SU-DHL-6 (cell line): ENCODE data around the gene MYOM1.

ENCODE experiments used
- H2AFZ ChIP-seq: fragments of 200-600 bp; sonication (generic); 2 replicates; pipeline ENCODE4 v1.6.1; 2014; ENCODE audit warnings: low read depth, mild to moderate bottlenecking, moderate library complexity, mixed read lengths, antibody characterized with exemption, low read length; ENCODE audit not compliant: severe bottlenecking
- H3F3A ChIP-seq: fragments of 200-600 bp; shearing (Covaris generic); 2 replicates; pipeline ENCODE4 v1.6.0; 2016; ENCODE audit warnings: antibody characterized with exemption, mild to moderate bottlenecking; ENCODE audit not compliant: insufficient read depth
- H3K27ac ChIP-seq: fragments of 200-600 bp; sonication (generic); 2 replicates; pipeline ENCODE4 v1.5.1; 2016; ENCODE audit warnings: low read depth, mild to moderate bottlenecking, low read length, moderate library complexity, mixed read lengths
- H3K27me3 ChIP-seq: fragments of 200-600 bp; sonication (generic), shearing (Covaris generic); 2 replicates; pipeline ENCODE4 v1.6.0; 2014; ENCODE audit warnings: mild to moderate bottlenecking, low read length
- H3K36me3 ChIP-seq: fragments of 200-600 bp; sonication (generic); 2 replicates; pipeline ENCODE4 v1.6.1; 2014; ENCODE audit warnings: mild to moderate bottlenecking, low read length, mixed read lengths
- H3K4me2 ChIP-seq: fragments of 300-600, 200-600 bp; shearing (Covaris generic), sonication (generic); 2 replicates; pipeline ENCODE4 v1.6.0; 2014; ENCODE audit warnings: low read length, low read depth, mild to moderate bottlenecking; ENCODE audit not compliant: poor library complexity, severe bottlenecking
- H3K4me3 ChIP-seq: fragments of 200-600 bp; sonication (generic); 2 replicates; pipeline ENCODE4 v1.5.1; 2014; ENCODE audit warnings: antibody characterized with exemption, low read length, mild to moderate bottlenecking, mixed read lengths; ENCODE audit not compliant: insufficient read depth, poor library complexity, severe bottlenecking
- H3K79me2 ChIP-seq: fragments of 200-600 bp; sonication (generic); 2 replicates; pipeline ENCODE4 v1.6.1; 2014; ENCODE audit warnings: mild to moderate bottlenecking, low read length, moderate library complexity; ENCODE audit not compliant: insufficient read depth
- H3K9ac ChIP-seq: fragments of 200-600 bp; sonication (generic); 2 replicates; pipeline ENCODE4 v1.7.0; 2014; ENCODE audit warnings: mild to moderate bottlenecking, low read length
- H3K9me2 ChIP-seq: fragments of 200-600 bp; sonication (generic); replicated peaks from 2 replicates; pipeline ENCODE4 v1.6.1; 2014; ENCODE audit warnings: low read length; ENCODE audit not compliant: insufficient read depth
- H3K9me3 ChIP-seq: fragments of 200-600 bp; sonication (generic); 2 replicates; pipeline ENCODE4 v1.6.1; 2014; ENCODE audit warnings: low read length, mixed read lengths; ENCODE audit not compliant: insufficient read depth
- H4K20me1 ChIP-seq: fragments of 200-600 bp; sonication (generic); 2 replicates; pipeline ENCODE4 v1.6.1; 2014; ENCODE audit warnings: low read depth, mild to moderate bottlenecking, antibody characterized with exemption, low read length, moderate library complexity, mixed read lengths
- EZH2phosphoT487 ChIP-seq: fragments of 200-600 bp; sonication (generic), shearing (Covaris generic); conservative IDR thresholded peaks from 2 replicates; pipeline ENCODE4 v1.6.1; 2018; ENCODE audit warnings: mild to moderate bottlenecking, antibody characterized with exemption, low read length, moderate library complexity, mixed read lengths
- TF ChIP-seq, protein P1 (sequence below): fragments of 200-600 bp; sonication (generic); IDR thresholded peaks from one replicate; pipeline ENCODE4 v1.5.1; 2017; ENCODE audit warnings: antibody characterized with exemption, mild to moderate bottlenecking, low read length, moderate library complexity; ENCODE audit not compliant: insufficient read depth, poor library complexity, severe bottlenecking

MYOM1 gene

GRCh38 chr18:3152294-3152693 is 67.5 kb downstream of the MYOM1 start:
- H3K36me3 ChIP-seq = no peaks in the 10 kb centered on the region
- H3K4me2 ChIP-seq = no peak overlapping the region
- no peak for TF ChIP-seq EZH2phosphoT487
- TF ChIP-seq, protein P1, sequence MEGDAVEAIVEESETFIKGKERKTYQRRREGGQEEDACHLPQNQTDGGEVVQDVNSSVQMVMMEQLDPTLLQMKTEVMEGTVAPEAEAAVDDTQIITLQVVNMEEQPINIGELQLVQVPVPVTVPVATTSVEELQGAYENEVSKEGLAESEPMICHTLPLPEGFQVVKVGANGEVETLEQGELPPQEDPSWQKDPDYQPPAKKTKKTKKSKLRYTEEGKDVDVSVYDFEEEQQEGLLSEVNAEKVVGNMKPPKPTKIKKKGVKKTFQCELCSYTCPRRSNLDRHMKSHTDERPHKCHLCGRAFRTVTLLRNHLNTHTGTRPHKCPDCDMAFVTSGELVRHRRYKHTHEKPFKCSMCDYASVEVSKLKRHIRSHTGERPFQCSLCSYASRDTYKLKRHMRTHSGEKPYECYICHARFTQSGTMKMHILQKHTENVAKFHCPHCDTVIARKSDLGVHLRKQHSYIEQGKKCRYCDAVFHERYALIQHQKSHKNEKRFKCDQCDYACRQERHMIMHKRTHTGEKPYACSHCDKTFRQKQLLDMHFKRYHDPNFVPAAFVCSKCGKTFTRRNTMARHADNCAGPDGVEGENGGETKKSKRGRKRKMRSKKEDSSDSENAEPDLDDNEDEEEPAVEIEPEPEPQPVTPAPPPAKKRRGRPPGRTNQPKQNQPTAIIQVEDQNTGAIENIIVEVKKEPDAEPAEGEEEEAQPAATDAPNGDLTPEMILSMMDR = no peak
- H3F3A ChIP-seq = no peaks in the 10 kb centered on the region
- no peak overlapping the region for H3K27ac ChIP-seq
- H3K4me3 ChIP-seq = no peak overlapping the region
- no peak overlapping the region for H3K9ac ChIP-seq
- H3K79me2 ChIP-seq = no peaks in the 10 kb centered on the region
- no peaks in the 10 kb centered on the region for H4K20me1 ChIP-seq
- H3K9me2 ChIP-seq = no peaks in the 10 kb centered on the region
- H2AFZ ChIP-seq = no peak overlapping the region
- no peaks in the 10 kb centered on the region for H3K9me3 ChIP-seq
- no peaks in the 10 kb centered on the region for H3K27me3 ChIP-seq

DNA sequence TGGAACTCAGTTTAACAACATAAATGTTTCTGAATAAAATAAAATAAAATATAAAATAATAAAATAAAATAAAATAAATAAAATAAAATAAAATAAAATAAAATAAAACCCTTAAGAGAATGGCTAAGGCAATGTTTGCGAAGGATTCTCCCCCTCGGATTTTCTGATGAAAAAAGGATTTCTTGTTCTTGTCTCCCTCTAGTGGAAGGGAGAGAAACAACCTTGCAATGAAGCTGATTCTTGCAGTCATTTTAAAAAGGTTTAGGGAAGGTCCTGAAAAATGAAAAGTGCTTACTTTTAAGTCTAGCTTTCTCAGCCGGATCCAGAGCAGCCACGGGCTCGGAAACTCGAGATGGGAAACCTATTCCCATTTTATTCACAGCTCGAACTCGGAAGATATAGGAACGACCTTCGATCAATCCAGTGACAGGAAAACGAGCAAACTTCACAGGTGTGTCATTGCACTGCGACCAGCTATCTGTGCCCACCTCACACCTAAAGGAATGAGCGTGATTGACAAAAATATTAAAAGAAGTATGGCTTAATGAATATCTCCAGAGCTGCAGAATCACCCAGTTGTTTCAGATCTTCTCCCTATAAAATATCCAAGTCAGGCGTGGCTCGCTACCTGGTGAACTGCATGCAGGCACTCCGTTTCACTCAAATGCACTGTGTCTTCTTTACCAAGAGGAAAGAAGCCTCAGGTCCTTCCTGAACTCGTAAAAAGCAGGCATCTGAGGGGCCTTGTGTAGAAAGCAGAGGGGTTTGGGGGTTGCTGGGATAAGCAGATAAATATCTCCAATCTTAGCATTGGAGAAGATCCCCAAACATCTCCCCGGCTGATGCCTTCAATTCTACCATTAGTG is 68.1 kb downstream of the MYOM1 start:
- H3K9me3 ChIP-seq = no peaks in the 10 kb centered on the region
- no peak overlapping the region for H3K9ac ChIP-seq
- H3F3A ChIP-seq = no peaks in the 10 kb centered on the region
- H3K9me2 ChIP-seq = no peaks in the 10 kb centered on the region
- no peaks in the 10 kb centered on the region for H3K36me3 ChIP-seq
- H3K27ac ChIP-seq = no peak overlapping the region
- H3K4me2 ChIP-seq = no peak overlapping the region
- H2AFZ ChIP-seq = no peak overlapping the region
- no peak for TF ChIP-seq EZH2phosphoT487
- TF ChIP-seq, protein P1 = peak; percentile 47
- H4K20me1 ChIP-seq = no peaks in the 10 kb centered on the region
- no peak overlapping the region for H3K4me3 ChIP-seq
- H3K79me2 ChIP-seq = no peaks in the 10 kb centered on the region
- no peaks in the 10 kb centered on the region for H3K27me3 ChIP-seq

DNA sequence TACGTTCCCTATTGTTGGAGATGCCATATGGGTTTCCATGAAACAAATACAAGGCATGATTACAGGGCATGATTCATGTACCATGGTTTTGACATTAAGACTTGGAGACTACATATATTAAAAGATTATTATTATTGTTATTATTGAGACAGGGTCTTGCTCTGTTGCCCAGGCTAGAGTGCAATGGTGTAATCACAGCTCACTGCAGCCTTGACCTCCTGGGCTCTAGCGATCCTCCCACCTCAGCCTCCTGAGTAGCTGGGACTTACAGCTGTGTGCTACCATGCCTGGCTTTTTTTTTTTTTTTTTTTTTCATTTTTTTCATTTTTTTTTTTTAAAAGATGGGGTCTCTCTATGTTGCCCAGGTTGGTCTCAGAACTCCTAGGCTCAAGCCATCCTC is 69.1 kb downstream of the MYOM1 start:
- Histone ChIP-seq H4K20me1 (no peaks in the 10 kb centered on the region), H3F3A (no peaks in the 10 kb centered on the region), H3K9ac (no peak overlapping the region), H3K79me2 (no peaks in the 10 kb centered on the region), H3K27ac (no peak overlapping the region), H3K27me3 (no peaks in the 10 kb centered on the region), H3K9me2 (no peaks in the 10 kb centered on the region), H2AFZ (no peak overlapping the region), H3K4me3 (no peak overlapping the region), H3K36me3 (no peaks in the 10 kb centered on the region), H3K9me3 (no peaks in the 10 kb centered on the region), H3K4me2 (no peak overlapping the region)
- no peak for TF ChIP-seq EZH2phosphoT487
- TF ChIP-seq, protein P1 = no peak
